ENCODE results near the gene SV2B. TPM values are rescaled to one million over a fixed set of nuclear protein-coding genes. Genes with fewer than 3 reads are reported as not detected.

Gene SV2B
- total RNA-seq, 1 experiment from 2014 or later = not detected

DNA sequence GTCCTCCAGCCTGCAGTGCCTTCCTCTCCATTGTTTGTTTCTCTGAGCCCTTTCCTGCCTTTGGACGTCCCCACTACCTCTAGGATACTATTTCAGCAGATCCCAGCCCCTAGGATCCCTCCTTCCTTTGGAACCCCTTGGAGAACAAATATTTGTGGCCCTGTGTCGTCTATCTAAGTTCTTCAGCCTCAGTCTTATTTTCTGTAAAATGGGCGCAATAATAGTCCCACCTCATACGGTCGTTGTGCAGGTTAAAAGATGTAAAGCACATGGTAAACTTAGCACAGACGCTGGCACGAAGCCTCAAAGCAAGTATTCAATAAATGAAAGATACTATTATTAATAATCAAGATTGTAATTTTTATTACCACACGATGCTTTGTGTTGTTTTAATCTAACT lies 122.0 kb downstream of the SV2B start:
- no CpG with 5 or more reads among the region's 8 CpGs for WGBS (ENCODE audit: extremely low coverage, insufficient read length, low lambda C conversion rate)
- Histone ChIP-seq H2BK20ac (ENCODE audit: low read depth, low read length, poor library complexity, severe bottlenecking) (no peak overlapping the region), H3K4me1 (ENCODE audit: insufficient read depth, low read length) (no peaks in the 10 kb centered on the region), H3K79me2 (ENCODE audit: insufficient read depth, low read length) (no peaks in the 10 kb centered on the region), H3K79me1 (ENCODE audit: insufficient read depth, low read depth, low read length, poor library complexity, severe bottlenecking) (no peaks in the 10 kb centered on the region), H3K9ac (ENCODE audit: extremely low read depth, insufficient read length, low read length) (no peak overlapping the region), H2AK5ac (ENCODE audit: insufficient read length, low read length) (no peak overlapping the region), H2AFZ (ENCODE audit: low read length) (no peak overlapping the region), H3K23ac (ENCODE audit: insufficient read length, low read depth, low read length) (no peak overlapping the region), H4K8ac (replicated peaks; ENCODE audit: insufficient read length, low read depth, low read length) (no peak overlapping the region), H3K27ac (ENCODE audit: insufficient read length, low read depth, low read length) (no peak overlapping the region), H3K14ac (ENCODE audit: insufficient read depth, low read length) (no peak overlapping the region), H3K4me2 (ENCODE audit: insufficient read depth, insufficient read length, low read length) (no peak overlapping the region), H3T11ph (ENCODE audit: low read length) (no peak overlapping the region), H3K56ac (ENCODE audit: insufficient read length, low read depth, low read length) (no peak overlapping the region), H2BK120ac (ENCODE audit: low read depth, low read length, poor library complexity, severe bottlenecking) (no peak overlapping the region), H4K20me1 (ENCODE audit: control insufficient read depth, insufficient read depth, insufficient read length) (no peaks in the 10 kb centered on the region), H3K9me3 (ENCODE audit: control insufficient read depth, low read depth, low read length) (no peaks in the 10 kb centered on the region), H4K5ac (ENCODE audit: insufficient read length, low read depth, low read length) (no peak overlapping the region), H2BK15ac (ENCODE audit: low read depth, low read length) (no peak overlapping the region), H3K18ac (ENCODE audit: insufficient read length, low read depth, low read length) (no peak overlapping the region), H4K91ac (ENCODE audit: insufficient read length, low read depth, low read length) (no peak overlapping the region), H2BK5ac (ENCODE audit: insufficient read length, low read length) (no peak overlapping the region), H2BK12ac (ENCODE audit: insufficient read length, low read depth, low read length) (no peak overlapping the region), H3K23me2 (ENCODE audit: insufficient read length, low read depth, low read length, poor library complexity, severe bottlenecking) (no peaks in the 10 kb centered on the region), H3K27me3 (ENCODE audit: insufficient read depth, low read length) (no peaks in the 10 kb centered on the region), H3K4ac (ENCODE audit: low read depth, low read length) (no peak overlapping the region)
- no peak overlapping the region for H3K27ac Mint-ChIP-seq
- TF ChIP-seq, protein P1, sequence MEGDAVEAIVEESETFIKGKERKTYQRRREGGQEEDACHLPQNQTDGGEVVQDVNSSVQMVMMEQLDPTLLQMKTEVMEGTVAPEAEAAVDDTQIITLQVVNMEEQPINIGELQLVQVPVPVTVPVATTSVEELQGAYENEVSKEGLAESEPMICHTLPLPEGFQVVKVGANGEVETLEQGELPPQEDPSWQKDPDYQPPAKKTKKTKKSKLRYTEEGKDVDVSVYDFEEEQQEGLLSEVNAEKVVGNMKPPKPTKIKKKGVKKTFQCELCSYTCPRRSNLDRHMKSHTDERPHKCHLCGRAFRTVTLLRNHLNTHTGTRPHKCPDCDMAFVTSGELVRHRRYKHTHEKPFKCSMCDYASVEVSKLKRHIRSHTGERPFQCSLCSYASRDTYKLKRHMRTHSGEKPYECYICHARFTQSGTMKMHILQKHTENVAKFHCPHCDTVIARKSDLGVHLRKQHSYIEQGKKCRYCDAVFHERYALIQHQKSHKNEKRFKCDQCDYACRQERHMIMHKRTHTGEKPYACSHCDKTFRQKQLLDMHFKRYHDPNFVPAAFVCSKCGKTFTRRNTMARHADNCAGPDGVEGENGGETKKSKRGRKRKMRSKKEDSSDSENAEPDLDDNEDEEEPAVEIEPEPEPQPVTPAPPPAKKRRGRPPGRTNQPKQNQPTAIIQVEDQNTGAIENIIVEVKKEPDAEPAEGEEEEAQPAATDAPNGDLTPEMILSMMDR (conservative IDR thresholded peaks at IDR 0.05) = no peak
- H3K36me3 Mint-ChIP-seq (ENCODE audit: insufficient read depth in 1 of 3, low read depth in 3 of 3) = no peaks in the 10 kb centered on the region
- H3K4me3 Mint-ChIP-seq = no peak overlapping the region
- DNase-seq = no peak
- H3K4me1 Mint-ChIP-seq = peaks cover 9 to 21% of the 10 kb centered on the region in 2 experiments
- H3K9me3 Mint-ChIP-seq = no peaks in the 10 kb centered on the region
- H3K27me3 Mint-ChIP-seq (ENCODE audit: low read depth) = peaks cover 9% of the 10 kb centered on the region

All from H9 (cell line).